ENCODE results near the gene FAM117A.
"Not testable (repeated sequence)": the region's sequence is repeated elsewhere in the genome, so short reads cannot be mapped to it uniquely, and the experiment has no call there.

FAM117A gene

DNA sequence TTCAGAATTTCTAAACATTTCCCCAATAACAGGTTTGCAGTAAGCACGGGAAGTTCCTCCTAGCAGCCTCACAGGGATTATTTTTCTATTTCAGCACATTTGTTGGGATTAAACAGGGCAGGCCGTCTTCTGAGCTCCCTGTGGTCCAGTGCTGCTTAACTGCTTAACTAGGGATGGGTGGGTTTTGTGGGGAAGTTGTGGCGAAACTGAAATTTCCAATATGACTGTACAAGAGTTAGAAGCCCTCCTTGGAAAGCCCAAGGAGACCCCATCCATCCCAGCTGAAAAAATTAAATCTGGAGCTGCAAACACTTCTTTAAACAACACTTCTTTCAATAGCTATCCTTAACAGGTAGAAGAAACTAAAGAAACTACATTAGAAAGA is 22.2 kb downstream of the FAM117A start:
- FAIRE-seq (no peak), DNase-seq (ENCODE audit: insufficient read length, low spot score) (no peak)

DNA sequence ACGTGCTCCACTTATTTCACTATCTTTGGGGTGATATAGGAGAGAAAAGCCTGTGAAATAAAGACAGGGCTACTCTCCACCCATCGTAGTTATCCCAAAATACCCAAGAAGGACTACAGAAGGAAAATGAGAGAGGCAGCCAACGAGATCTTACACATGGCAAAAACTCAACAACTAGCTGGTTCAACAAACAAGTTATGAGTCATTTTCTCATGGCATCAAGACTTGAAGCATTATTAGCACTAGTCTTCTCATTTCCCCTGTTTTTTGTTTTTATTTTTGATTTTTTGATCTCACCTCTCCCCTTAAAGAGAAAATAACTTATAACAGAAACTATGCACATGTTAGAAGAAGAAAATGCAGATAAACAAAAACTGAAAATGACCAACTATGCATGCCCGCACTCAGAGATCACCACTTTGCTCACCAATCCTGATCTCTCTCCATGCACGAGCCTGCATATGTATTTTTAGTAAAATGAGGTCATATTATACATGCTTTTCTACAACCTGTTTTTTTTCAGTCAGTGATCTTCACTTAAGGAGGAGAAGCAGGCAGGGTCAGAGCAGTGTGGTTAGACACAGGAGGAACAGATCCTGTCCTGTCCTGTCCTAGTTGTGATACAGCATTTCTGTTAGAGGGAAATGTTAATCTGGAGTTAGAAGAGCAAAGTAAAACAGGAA is 22.8 kb downstream of the FAM117A start:
- FAIRE-seq (no peak), DNase-seq (ENCODE audit: insufficient read length, low spot score) (no peak)

DNA sequence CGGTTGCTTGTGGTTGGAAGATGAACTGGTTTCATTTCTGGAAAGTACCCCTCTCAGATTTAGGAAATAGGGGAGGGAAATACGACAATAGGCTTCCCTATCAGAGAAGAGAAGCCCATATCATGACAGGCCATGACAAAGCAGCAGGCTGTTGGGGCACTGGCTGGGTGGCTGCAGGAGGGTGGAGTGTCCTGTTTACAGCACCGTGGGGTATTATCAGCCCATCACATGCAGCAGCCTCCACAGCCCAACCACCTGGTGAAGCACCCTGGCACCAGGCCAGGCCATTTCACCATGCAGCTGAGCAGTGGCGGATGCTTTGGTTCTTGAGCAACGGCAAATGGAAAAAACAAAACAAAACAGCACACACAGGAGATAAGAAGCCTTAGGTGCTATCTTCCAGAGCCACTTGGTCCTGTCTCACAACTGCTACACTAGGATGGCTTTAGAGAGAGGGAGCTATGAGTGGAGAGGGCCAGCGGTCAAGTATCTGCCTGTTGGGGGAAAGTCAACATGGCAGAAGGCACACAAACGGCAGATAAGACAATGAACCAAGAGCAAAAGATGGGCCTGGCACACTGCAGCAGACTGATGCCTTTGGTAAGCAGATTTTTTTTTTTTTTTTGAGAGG is 24.2 kb downstream of the FAM117A start:
- FAIRE-seq (no peak), DNase-seq (ENCODE audit: insufficient read length, low spot score) (no peak)

DNA sequence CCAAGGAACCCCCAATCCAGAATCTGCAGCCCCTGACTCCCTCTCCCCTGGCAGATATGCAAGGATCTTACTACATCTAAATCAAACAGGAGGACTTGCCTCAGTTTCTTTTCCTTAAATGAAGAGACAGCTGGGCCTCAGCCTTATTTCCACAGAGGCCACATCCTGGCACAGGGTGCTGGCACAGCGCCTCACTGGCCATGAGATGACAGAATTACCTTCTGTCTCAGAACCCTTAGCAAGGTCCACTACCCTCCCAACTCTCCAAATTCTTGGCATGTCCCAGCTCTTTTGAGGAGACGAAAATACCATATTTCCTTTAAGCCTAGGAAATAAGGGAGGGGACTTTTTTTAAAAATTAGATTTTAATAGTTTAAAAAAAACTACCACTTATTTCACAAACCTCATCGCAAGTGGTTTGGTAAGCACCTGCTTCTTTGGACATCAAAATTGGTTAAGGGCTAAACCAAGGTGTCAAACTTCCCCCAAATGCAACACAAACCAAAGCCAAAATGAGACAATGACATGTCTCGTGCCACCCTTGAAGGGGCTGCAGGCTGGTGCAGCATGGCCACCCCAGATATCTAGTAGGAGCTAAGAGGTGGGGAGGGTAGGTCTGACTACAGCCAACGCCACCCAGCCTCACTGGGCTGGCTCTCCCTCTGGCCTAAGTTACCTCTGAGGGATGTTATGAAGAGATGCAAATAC is 25.3 kb downstream of the FAM117A start:
- no peak for FAIRE-seq

DNA sequence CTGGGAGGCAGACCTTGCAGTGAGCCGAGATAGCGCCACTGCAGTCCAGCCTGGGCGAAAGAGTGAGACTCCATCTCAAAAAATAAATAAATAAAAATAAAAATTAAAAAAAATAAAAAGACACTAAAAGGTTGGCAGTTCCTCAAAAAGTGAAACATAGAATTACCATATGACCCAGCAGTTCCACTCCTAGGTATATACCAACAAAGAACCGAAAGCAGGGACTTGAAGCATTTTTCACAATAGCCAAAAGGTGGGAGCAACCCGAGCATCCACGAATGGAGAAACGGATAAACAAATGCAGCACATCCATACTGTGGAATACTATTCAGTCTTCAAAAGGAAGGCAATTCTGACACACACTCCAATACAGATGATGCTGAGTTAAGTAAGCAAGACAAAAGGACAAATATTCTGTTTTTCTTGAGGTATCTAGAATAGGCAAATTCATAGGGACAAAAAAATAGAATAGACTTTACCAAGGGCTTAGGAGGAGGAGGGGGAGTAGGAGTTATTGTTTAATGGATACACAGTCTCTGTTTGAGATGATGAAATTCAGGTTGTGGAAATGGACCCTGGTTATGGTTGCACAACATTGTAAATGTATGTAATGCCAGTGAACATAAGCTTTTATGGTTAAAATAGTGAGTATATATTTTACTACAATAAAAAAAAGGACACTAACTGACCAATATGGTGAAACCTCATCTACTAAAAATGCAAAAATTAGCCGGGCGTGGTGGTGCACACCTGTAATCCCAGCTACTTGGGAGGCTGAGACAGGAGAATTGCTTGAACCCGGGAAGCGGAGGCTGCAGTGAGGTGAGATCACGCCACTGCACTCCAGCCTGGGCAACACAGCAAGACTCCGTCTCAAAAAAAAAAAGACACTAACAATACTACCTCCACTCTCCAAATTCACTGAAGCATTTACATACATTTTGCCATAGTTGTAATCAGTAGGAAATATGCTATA is 29.1 kb downstream of the FAM117A start:
- FAIRE-seq = no peak
- no peak for DNase-seq (ENCODE audit: insufficient read length, low spot score)

More for the DNA sequence above, 25.3 kb downstream of the FAM117A start:
- DNase-seq (ENCODE audit: insufficient read length, low spot score) = no peak

DNA sequence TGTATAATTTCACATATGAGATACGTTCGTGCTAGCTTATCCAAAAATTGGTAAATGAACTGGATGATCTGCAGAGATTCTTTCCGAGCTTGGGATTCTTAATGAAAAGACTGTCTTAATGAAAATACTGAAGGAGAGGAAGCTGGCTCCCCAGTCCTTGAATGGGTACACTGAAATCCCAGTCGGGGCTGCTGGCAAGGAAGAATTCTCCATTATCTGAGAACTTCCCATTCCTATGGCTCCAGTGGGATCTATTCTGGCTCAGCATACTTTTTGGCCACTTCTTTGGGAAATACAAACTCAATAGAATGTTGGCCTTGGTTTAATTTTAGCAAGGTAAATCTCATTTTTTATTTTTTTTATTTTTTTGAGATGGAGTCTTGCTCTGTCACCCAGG is 32.5 kb downstream of the FAM117A start:
- DNase-seq (ENCODE audit: insufficient read length, low spot score) (no peak), FAIRE-seq (no peak)

DNA sequence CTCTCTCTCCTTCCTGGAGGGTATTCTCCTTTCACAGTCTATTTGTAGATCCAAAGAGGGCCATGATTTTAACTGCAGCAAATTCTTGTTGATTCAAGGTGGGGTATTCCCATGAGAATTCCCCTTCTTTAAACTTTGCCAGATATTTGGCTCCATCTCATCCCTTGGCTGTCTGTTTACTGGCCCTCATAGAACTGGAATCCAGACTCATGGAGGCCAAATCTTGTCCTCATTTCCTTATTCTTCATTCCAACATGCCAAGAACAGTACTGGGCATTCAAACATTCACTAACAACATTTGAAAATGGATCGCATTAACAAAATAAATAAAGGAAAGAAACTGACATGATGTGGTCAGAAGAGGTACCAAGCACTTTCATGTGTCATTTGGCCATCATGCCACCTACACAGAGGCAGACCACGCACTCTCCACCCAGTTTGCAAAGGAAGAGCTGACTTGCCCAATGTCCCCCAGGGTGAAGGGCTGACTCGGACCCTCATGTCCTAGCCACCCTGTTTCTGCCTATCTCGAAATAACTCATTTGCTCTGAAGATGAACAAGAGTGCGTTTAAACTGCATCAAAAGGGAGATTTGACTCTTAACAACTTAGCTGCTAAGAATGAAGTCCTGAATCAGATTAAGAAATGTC is 33.0 kb downstream of the FAM117A start:
- DNase-seq (ENCODE audit: insufficient read length, low spot score) (no peak), FAIRE-seq (no peak)

DNA sequence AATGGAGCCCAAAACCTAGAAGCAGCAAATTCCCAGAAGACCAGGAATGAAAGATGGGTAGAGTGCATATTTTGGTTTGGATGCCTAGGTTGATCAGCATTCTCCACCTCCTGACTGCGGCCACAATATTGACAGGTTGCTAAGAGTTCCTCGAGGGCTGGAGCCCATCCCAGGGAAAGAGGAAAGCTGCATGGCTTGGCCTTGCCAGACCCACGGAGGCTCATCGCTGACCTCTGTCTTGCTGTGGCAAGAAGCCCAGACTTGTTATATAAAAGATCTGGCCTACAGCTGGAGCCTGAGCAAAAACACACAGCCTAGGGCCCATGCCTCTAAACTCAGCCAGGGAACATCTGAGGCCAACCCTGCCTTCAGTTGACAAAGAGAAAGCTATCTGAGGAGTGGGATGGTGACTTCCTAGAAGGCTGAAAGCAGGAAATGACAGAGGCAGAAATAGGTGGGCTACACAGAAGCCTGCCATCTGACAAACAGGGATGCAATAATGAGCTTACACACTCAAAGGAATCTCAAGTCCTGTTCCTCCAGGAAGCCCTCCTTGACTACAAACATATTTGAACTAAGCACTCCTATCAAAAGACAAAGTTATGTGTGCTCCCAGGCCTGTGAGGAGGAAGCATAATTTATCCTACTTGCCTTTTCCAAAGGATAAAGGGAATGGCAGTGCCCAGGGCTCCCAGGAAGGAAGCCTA is 33.7 kb downstream of the FAM117A start:
- DNase-seq (ENCODE audit: insufficient read length, low spot score) (no peak), FAIRE-seq (no peak)

DNA sequence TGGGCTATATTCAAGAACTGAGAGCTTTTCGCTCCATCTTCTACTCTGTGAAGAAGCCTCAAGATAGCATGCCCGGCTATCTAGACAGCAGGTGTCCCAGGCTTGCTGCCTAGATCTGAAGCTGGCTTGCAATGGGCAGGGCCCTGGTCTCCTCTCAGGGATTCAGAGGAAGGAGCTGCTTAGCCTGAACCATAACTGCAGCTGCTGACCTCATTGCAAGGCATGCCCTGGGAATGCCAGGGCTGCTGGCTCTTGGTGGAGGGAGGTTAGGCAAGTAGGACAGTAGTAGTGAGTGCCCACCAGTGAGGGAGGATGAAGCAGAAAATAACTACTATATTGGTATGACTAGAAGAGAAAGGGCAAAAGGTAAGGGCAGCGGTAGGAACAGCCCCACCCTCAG is 34.9 kb downstream of the FAM117A start:
- DNase-seq (ENCODE audit: insufficient read length, low spot score) (no peak), FAIRE-seq (no peak)

DNA sequence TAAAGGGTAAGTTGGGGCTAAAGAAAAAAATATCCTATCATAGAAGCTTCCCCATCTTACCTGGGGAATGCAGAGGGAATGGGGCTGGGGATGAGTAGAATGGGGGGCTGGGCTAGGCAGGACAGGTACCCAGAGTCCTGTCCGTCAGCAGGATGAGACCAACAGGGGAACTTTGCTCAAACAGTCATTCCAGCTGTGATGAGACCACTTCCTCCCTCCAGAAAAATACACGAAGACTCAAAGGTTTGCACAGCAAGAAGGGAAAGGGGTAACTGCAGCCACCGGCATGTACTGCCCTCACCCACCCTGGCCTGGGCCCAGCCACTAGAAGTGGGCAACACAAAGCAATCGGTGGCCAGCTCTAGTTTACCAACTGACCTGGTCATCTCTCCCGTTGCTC is 35.5 kb downstream of the FAM117A start:
- FAIRE-seq (no peak), DNase-seq (ENCODE audit: insufficient read length, low spot score) (no peak)

DNA sequence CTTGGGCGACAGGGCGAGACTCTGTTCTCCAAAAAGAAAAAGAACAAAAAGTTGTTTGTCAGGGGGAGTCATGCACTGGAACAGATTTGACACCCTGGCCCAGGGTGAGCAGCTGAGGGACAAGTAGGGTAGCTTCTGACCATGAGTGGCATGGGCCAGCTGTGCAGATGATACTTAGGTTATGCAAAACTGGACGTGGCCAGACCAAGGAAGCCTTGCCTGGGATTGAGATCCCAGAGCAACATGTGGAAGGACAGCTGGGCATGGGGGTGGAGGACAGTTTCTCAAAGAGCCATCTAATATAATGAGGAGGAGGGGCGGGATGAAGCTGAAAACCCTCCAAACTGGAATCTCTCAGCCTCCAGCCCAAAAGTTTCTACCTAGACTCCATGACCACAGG is 36.6 kb downstream of the FAM117A start:
- no peak for DNase-seq (ENCODE audit: insufficient read length, low spot score)
- FAIRE-seq = peak; percentile 78

DNA sequence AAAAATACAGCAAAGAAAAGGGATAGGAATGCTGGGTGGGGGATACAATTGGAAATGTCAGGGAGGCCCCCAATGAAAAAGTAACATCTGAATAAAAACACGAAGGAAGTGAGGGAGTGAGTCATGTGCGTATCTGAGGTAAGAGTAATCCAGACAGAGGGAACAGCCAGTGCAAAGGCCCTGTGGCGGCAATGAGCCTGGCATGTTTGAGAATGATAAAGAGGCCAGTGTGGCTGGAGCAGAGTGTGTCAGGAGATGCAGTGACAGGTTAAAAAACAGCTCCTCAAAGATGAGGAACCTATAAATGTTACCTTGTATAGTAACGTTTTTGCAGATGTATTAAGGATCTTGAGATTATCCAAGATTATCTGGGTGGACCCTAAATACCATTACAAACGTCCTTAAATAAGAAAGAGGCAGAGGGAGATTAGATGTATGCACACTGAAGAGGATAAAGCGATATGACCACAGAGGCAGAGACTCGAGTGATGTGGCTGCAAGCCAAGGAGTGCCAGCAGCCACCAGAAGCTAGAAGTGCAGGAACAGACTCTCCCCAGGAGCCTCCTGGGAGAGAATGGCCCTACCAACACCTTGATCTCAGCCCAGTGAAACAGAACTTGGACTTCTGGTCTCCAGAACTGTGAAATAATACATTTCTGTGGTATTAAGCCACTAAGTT is 38.3 kb downstream of the FAM117A start:
- DNase-seq (ENCODE audit: insufficient read length, low spot score) = no peak
- no peak for FAIRE-seq

DNA sequence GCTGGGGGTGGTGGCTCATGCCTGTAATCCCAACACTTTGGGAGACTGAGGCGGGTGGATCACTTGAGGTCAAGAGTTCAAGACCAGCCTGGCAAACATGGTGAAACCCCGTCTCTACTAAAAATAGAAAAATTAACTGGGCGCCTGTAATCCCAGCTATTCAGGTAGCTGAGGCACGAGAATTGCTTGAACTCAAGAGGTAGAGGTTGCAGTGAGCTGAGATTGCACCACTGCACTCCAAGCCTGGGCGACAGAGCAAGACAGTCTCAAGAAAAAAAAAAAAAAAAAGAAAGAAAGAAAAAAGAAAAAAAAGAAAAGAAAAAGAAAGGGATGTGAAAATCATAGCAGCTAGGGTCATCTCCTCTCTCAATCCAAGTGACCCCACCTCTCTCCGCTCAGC is 39.4 kb downstream of the FAM117A start:
- not testable (repeated sequence) for DNase-seq (ENCODE audit: insufficient read length, low spot score)

DNA sequence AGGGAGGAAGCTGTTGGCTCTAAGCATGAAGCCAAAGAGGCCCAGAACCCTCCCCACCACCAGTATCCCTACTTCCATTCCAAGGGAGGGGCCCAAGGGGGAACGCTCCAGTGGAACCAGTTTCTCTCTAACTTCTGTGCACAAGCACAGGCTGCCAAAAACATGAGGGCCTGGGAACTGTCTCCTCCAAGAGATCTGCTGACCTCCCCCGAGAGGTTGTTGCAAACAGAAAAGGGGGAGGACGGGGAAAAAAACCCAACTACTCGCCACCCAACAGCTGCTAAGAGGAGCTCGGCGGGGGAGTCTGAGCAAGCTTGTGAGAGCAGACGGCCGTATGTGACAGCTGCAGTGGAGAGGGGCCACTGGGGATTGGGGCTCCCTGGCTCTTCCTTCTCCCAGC is 40.5 kb downstream of the FAM117A start:
- DNase-seq (ENCODE audit: insufficient read length, low spot score) = no peak

More for the DNA sequence above, 39.4 kb downstream of the FAM117A start:
- not testable (repeated sequence) for FAIRE-seq

DNA sequence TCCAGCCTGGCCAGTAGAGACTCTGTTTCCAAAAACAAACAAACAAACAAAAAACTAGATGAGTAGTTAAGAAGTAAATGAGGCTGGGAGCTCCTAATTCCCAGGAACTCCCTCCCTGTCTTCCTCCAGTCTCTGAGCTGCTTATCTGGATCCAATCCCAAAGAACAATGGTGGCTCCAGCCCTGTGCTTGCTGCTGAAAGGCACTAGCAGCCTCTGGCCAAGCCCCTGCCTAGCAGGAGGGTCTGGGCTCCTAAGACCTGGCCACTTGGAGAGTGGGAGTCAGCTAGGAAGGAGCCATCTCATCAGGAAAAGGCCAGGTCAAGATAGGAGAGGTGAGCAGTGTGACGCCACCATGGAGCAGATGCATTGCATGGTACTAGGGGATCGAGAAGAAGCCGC is 41.9 kb downstream of the FAM117A start:
- FAIRE-seq = no peak
- no peak for DNase-seq (ENCODE audit: insufficient read length, low spot score)

More for the DNA sequence above, 40.5 kb downstream of the FAM117A start:
- FAIRE-seq = no peak

DNA sequence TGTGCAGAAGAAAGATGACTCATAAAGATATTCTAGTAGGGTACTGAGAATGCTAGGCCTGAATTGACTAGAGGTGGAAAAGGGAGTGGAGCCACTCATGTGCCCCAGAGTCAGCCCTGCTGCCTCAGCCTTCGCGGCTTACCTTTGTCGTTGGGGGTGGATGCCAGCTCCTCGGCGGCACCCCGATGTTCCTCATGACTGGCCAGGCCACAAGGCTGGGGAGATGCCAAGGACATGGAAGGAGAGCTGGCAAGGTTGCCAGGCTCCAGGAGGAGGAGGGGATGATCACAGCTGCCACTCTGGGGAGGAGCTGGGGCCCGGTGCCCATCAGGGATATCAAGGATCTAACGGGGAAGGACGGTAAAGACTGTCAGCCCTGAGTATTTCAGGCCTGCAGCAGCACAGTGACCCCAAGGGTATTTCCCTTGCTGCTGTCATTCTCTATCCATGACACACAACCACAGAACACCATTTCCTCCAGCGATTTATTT is 46.5 kb downstream of the FAM117A start:
- FAIRE-seq (no peak), DNase-seq (ENCODE audit: insufficient read length, low spot score) (no peak)

DNA sequence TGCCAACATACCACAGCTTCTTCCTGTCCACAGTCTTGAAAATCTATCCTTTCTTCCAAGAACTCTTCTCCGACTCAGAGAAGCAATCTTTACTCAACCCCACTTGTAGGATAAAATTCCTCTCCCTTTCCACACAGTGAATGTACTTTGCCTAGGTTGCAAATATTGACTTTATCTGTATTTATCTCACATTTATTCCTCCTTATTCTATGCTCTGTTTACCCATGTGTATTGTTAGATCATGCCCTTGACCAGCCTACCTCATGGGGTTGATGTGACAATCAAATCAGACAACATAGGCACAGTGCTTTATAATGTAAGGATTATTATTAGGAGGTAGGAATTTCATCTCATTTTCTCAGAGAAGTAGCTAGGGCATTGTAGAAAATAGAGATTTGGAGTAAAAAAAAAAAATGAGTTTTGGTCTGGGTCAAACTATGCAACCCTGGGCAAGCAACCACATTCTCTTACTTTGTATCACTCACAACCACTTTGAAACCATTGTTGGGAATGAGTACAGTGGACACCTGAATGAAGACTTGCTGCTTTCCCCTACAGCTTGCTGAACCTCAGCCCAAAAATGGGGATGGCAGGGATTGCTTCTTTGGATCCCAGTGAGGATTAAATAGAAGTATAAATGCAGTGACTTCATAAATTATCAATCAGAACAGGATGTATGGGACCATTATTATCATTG is 47.1 kb downstream of the FAM117A start:
- FAIRE-seq (no peak), DNase-seq (ENCODE audit: insufficient read length, low spot score) (no peak)

DNA sequence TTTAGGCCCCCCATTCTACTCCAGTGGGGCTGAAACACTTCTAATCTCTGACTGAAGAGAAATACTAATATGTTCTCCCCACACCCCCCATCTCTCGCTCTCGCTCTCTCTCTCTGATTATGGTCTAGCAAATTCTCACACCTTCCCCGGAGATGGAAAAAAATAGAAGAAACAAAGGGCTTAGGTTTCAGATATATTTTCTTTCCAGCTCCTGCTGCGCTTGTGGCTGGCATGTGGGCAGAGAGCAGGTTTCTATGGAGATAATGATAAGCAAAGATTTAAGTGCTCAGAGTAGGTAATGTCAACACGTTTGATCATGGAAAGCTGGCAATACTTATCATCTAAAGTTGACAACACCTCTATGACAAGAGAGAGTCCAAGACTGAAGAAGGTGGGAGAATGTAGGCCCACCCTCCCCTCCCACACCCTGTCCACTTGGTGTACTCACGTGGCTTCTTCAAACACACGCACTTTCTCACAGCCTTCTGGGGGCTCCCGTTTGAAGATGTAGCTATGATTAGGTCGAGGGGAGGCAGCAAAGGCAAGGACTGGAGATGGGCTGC is 48.1 kb downstream of the FAM117A start:
- peak; percentile 28 for FAIRE-seq
- DNase-seq (ENCODE audit: insufficient read length, low spot score) = no peak
